Limb (tissue), 2 donors: ENCODE results near the gene SYT5.
"Not testable (repeated sequence)": the region's sequence is repeated elsewhere in the genome, so short reads cannot be mapped to it uniquely, and the experiment has no call there.

ENCODE experiments used
- DNase-seq, 2 donors: peaks; one replicate each; pipeline ENCODE4 v3.0.0-alpha.2; 2016; ENCODE audit errors: extremely low spot score in 2 of 2

SYT5 gene

DNA sequence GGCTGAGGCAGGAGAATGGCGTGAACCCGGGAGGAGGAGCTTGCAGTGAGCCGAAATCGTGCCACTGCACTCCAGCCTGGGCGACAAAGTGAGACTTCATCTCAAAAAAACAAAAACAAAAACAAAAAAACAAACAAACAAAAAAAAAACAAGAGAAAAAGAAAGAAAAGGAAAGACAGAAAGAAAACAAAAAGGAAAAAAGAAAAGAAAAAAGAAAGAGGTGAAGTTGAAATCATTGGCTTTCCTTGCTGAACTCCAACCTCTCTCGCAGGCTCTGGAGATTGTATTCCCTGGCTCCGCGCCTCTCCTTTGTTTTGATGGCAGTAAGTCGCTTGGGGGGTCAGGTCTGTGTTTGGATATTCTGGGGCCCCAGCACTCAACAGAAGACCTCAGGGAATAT, 7.8 kb downstream of the SYT5 start:
- not testable (repeated sequence) for DNase-seq

- DNase-seq = no peak
Measured at GRCh38 chr19:55171440-55171839, 8.6 kb downstream of the SYT5 start.

GRCh38 chr19:55169136-55169535, 11.0 kb downstream of the SYT5 start:
- DNase-seq = no peak

- DNase-seq = peak; percentile 91 to 95
Measured at GRCh38 chr19:55166530-55167268, 13.4 kb downstream of the SYT5 start, which contains the start of gene DNAAF3. Gene DNAAF3 (minus strand): TSS chr19:55166613. CDS start chr19:55166413, 200 bp downstream.

DNA sequence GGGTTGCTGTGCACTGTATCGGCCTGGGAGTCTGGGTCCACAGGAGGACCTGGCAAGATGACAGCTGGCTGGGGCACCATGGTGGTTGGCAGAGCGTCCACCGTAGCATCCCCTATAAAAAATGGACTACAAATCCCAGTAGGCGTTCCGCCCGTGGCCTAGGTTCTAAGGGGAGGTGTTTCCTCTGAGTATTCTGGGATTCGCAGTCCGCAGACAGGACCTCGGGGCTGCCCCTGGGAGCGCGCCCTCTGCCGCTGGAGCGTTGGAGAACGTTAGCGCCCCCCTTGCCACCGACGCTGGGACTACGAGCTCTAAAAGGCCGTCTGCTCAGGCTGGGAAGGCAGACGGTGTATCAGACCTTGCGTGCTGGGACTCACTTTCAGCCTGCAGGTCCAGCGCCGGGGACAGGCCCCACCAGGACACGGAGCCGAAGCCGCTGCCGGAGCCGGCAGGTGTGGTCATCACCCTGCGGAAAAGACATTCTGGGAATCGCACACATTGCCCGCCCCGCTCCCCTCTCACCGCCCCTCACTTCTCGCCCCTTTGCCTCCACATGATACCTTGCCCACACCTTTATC, 14.0 kb downstream of the SYT5 start:
- DNase-seq = peak in 1 of 2 donors; percentile 75

- DNase-seq = no peak
Measured at GRCh38 chr19:55161571-55162322, 18.3 kb downstream of the SYT5 start.

GRCh38 chr19:55160986-55161365, 19.1 kb downstream of the SYT5 start:
- DNase-seq = no peak

DNA sequence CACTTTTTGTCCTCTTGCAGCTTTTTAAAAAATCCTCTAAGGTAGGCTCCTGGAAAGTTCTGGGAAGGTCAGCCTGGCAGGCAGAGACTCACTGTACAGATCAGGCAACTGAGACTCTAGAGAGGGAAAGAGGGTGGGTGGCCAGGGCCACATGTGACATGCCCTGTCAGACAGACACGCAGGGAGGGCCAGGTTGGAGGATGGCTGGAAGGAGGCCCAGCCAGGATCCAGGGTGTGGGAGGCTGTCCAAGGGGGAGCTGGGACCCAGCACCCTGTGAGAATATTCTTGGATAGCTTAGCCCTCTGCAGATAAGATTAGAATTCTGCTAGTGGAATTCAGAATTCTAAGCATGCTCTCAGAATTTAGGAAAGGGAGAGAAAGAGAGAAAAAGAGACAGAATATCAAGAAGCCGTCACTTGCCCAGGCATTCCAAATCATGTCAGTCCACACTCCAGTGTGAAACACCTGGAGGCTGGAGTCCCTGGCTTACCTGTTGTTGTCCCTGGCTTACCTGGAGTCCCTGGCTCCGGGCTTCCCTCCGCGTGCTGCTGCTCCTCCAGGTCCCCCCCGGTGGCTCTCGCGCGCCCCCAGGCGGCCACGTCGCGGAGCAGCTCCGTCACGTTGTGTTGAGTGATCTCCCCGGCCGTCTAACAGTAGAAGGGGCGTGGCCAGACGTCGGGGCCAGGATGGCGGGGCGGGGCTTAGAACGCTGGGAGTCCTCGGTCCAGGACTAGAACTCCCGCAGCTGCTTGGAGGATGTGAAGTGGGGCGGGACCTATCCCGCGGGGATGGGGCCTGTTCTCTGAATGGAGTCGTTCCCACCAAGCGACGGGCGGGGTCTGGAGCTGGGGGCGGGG, 19.7 kb downstream of the SYT5 start:
- peak; percentile 71 to 83 for DNase-seq

DNA sequence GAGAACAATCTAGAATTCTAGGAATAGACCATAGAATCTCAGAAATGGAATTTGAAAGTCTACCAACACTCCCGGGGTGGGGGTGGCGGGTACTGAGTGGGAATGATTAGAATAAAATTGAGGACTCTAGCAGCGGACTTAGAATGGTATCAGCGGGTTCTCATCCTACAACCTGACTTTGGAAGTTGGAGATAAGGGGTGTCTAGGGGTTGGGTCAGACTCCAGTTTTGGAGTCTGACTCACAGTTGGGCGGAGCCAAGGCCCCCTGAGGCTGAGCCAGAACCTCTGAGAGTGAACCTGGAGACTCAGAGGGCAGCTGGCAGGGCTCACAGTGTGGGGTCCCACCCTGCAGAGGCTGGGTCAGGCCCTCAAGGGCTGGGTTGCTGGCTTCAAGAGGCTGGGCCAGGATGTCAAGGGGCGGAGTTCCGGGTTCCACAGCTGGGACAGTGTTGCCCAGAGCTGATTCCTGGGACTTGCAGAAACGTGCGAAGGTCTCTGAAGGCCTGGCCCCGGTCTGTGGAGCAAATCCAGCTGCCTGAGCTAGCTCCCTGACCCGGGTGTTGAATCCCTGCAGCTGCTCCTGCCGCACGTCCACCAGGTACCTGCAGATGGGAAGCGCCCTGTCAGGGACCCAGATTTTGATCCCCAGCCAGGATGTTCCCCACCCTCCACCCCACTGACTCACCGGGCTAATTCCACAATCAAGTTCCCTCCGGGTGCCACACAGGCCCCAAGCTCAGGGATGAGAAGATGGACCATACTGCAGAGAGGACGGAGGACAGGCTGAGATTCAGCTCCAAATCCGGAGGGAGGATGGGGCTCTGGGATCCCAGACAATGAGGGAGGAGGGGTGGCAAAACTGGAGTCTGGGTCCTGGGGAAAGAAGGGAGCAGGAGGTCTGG, 21.0 kb downstream of the SYT5 start:
- no peak for DNase-seq

GRCh38 chr19:55158423-55158822, 21.7 kb downstream of the SYT5 start:
- DNase-seq = no peak

DNA sequence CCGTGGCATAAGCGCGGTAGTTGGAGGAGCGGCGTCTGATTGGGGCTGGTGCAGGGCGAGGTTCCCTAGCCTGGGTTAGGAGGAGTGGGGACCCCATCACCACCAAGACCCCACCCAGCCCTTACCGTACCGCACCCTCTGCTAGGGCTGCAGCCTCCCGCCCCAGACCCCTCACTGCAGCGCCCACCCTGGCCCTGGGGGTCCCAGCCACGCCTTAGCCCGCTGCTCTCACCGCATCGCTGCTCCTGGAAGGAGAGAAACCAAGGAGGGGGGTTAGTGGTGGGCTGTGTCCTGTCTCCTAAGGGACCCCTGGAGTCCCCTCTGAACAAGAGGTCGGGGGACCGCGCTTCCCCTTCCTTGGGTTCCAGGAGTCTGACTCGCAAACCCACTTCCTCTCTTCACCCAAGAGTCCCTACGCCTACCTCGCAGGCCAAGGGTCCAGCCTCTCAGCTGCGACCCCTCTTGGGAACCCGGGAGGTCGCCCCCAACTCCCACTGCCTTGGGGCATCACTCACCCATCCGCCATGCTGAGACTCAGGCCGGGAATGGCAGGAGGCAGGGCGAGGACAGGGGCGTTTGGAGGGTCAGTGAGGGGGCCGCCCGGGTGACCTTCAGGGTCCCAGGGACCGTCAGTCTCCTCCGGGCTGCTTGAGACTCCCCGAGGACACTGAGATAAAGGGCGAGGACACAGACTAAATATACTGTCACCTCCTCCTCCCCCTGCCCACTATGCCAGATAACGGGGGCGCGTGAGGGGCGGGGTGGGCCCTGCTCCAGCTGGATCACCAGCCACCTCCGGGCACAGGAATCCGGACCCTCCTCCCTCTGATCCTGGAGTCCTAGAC, 22.8 kb downstream of the SYT5 start, which contains the start of gene TNNI3:
Gene TNNI3, minus strand, starts transcription at position 669 of the 845 bp plus-strand sequence. Its CDS starts 143 bp downstream, at position 526.
- no peak for DNase-seq

- peak in 1 of 2 donors; percentile 74 for DNase-seq
Measured at GRCh38 chr19:55156202-55157063, 23.7 kb downstream of the SYT5 start.

- not testable (repeated sequence) for DNase-seq
Measured at GRCh38 chr19:55155784-55156183, 24.3 kb downstream of the SYT5 start.

GRCh38 chr19:55153652-55154264, 26.3 kb downstream of the SYT5 start:
- DNase-seq = no peak

GRCh38 chr19:55152017-55152416, 28.1 kb downstream of the SYT5 start:
- DNase-seq = no peak

- DNase-seq = peak; percentile 35 to 52
Measured at GRCh38 chr19:55149078-55150003, 30.7 kb downstream of the SYT5 start, which contains the start of gene TNNT1. Gene TNNT1 (minus strand): TSS chr19:55149206. CDS start chr19:55147157, 2,049 bp downstream.
